HG03066 (cell line): ENCODE measurements around the gene ASTN2.

Source experiments
- ATAC-seq: cut with Tn5 transposase; IDR thresholded peaks from one replicate; pipeline ENCODE4 v1.9.1; 2021; ENCODE audit warnings: low read depth; ENCODE audit not compliant: unreplicated experiment

The ASTN2 gene

DNA sequence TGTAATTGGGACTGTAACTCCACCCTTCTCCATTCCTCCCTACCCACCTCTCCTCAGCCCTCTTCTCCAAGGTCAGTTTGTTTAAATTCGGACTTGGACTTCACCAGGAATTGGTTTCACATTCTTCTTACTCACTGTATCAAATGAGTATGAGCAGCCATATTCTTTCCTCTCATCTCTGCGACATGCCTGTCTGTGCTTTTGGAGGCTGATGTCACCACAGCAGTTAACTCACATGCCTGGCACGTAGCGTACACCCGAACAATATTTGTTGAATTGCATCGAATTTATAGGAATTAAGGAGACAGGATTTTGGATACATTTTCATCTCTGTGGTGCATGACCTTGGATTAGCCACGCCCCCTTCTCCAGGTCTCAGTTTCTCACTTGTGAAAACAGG lies 291.1 kb downstream of the ASTN2 start:
- no peak for ATAC-seq

DNA sequence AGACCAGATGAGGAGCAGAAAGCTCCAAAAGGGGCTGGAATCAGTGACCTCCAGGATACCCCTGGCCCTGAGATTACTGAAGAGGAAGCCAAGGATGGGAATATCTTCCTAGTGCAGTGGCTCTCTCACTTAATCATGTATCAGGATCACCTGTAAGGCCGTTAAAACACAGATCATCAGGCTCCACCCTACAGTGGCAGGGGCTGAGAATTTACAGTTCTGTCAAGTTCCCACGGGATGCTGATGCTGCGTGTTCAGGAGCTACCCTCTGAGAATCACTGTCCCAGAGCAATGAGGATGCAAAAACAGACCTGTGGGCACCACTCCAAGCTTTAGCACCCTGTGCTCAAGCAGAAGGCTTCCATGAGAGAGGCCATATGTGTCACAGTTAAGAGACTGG lies 291.9 kb downstream of the ASTN2 start:
- ATAC-seq, result no peak

DNA sequence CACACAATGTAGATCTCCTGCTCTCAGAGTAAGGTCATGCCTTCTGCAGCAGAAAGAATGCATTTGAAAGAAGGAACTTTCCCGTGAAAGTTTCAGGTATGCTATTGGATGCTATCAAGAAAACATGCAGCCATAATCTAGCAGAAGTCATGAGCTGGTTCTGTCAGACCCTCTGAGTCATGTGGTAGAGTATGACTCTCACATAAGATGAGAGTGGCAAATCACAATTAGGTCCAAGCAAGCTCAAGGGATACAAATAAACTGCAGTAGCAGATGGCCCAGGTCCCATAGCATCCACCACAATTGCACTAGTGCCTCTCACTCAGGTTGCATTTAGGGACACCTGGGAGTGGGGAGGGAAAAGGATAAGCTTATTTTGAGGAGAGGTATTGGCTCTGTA lies 292.8 kb downstream of the ASTN2 start:
- no peak for ATAC-seq

DNA sequence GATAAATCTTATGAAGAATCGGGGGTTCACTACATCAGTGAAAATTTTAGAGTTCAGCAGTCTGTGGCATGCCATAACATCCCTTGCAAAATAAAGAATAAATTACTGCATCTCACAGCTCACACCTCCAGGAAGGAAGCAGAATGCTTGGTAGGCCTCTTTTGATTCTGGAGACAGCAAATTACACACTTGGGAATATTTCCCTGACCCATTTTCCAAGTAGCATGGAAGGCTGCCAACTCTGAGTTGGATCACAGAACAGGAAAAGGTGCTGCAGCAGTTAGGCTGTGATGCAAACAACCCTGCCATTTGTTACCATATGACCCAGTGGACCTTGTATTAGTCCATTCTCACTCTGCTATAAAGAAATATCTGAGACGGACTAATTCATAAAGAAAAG lies 293.5 kb downstream of the ASTN2 start:
- ATAC-seq, result no peak

DNA sequence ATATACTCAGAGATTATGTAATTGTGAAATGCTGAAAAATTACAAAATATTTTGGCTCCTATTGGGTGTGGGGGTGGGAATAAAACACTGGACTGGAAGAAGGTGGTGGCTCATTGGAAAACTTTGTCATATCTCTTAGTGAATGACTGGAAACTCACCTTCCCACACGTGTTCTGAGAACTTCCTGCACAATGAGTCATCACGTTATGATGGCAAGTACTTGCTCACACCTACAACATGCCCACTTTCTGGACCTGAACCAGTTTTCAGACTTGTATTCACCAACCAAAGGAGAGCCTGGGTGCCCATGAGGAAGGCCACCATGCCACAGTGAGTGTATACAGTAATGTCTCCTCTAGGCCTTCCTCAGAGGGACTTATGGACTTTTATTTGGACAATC lies 294.8 kb downstream of the ASTN2 start:
- ATAC-seq, result no peak

DNA sequence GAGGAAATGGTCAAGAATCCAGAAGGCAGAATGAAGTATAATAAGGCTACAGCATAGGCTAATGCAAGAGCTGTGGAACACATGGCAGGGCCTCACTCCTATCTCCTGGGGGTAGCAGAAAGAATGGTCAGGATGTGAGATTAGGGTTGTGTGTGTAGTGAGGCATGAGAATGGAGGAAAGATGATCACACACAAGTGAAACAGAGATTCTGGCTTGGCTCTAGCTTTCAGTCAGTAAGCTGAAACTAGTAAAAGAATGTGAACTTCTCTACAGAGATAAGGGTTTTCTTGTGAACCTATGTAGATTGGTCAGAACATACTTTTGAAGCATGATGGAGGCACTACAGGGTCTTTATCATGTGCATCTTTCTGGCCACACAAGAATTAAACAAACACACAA lies 298.8 kb downstream of the ASTN2 start:
- no peak for ATAC-seq

DNA sequence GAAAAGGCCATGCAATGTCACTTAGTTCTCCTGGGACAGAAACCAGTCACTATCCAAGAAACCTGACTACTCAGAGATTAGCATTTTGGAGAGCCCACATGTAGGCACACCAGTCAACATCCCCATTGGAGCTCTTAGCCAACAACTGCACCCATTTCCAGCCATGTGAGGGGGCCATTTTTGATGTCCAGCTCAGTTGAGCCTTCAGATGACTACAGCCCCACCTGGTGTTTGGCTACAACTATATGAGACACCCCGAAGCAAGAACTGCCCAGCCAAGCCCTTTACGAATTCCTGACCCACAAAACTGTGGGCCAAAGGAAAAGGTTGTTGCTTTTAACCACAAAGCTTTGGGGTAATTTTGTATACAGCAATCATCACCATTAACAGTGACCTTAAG lies 300.1 kb downstream of the ASTN2 start:
- ATAC-seq, result no peak

DNA sequence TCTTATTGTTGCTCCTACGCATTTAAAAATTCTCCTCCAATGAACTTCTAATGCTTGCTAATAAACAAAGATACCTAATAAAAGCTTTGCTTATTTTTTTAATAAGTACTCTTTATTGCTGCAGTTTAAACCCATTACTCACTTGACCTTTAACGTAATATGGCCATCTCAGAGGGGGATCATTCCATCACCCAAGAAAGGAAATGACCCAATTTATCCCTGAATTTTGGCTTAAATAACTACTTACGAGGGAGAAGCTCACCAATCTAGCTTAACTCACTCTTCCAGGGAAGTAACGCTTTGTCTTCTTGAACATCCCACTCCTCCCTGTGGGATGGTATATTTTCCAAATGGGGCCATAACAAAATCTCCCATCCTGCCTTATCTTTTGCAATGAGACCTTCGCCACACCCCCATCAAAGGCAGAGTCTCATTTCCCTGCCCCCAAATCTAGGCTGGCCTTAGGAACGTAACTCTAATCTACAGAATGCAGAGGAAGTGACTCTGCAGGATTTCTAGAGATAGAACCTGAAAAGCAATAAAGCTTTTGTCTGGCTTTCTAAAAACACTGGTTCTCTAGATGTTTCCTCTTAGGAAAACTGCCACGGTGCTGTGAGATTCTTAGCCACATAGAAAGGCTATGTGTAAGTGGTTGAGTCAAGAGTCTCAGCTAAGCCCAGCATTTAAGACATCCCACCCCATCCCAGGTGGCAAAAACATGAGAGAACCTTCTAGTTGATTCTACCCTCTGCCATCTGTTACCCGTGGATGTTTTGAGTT lies 310.0 kb downstream of the ASTN2 start:
- ATAC-seq, result no peak

DNA sequence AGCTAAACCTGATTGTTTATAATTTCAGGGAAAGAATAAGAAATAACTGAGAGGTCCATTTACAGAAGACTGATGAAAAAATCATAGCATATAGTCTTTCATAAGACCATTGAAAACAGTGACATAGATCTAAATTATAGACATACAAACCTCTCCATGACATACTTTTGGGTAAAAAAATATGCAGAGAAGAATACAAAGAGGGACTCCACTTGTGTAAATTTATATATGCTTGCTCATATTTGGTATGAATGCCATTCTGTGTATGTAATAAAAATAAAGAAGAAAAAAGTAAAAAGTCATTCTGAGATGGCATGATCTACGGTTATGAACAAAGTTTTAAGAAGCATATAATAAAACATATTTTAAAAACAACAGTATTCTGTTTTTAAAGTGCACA lies 310.7 kb downstream of the ASTN2 start:
- ATAC-seq, result no peak

DNA sequence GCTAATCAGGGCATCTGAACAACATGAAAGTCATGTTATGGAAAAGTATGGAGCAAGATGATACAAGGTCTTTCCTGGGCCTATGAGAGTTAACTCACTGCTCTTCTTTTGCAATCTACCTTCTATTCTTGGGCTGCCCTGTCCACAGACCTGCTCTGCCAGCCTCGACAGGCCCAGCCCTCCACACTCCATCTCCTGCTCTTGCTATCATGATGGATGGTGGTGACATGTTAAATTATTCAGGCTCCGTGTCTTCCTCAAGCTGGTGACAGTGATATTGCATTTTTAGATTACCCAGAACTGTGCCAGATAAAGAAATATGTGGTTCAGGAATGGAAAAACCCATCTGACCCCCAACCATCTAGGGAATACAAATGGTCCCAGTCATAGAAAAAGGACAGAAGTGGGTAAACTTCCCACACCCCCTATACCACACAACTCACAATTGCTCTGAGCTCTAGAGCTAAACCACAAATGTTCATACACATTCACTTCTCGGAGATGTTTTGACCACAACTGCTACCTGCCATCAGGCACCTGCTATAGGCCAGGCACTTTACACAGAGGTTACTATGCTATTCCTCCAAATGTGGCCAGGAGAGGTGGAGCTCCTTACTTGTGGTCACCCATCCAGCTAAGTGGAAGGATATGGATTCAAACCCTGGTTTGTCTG lies 311.3 kb downstream of the ASTN2 start:
- no peak for ATAC-seq

DNA sequence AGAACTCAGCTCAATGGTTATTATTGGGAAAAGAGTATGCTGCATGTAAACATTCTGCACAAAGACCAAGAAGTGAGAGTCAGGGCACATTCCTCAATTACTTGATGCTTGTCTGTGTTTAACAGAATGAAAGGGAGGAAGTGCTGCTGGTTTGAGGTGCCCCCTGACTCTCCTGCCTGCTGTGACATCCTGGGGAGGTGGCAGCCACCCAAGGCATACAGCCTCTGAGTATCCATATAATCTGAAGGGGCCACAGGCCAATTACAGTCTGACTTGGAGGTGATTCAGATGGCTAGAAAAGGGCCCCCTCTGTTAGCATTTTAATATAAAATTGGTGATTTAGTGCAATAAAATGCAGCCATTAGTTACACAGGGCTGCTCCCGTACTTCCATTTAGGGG lies 313.8 kb downstream of the ASTN2 start:
- ATAC-seq, result no peak

DNA sequence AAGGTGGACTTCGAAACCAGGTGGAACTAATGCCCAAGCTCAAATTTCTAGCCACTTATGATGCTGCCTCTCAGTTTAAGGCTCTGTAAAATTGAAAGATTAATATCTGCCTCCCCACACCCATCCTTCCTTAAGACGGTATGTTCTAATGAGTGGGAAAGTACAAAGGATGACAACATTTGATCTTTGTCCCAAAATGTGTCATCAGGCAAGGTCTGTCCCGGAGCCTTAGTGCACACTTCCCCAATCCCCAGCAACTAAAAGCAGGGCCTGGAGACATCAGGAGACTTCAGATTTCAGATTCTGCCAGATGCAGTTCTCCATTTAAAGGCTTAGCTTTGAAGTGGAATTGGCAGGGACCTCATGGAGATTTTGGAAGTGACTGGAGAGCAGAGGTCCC lies 316.5 kb downstream of the ASTN2 start:
- no peak for ATAC-seq

DNA sequence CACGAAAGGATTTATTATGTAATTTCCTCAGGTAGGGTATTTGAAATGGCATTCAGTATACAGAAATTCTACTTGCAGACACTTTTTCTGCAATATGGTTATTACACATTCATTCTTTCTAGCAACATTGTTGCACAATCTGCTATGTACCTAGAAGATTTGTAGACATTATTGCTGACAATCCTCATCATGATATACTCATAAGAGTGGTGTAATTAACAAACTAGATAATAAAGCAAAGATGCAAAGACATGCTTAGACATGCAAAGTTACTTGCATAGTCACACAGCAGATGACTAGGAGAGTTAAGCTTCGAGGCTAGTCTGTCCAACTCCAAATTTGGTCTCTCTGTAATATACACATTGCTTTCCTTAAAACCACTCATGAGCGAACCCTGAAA lies 317.1 kb downstream of the ASTN2 start:
- no peak for ATAC-seq

DNA sequence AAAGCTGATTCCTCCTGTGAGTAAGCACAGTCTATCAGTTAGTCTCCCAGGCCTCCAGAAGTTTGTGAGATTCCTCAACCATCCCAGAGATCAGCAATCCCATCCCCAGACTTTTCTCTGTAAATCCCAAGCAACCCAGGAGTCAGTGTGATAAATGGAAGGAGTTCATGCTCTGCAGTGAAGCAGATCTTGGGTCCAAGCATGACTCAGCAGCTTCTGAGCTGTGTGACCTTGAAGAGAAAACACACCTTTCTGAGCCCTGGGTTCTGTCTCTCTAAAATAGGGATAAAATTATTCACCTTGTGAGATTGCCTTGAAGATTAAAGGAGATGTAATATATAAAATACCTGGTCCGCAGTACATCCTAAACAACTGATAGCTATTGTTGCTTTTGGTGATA lies 318.7 kb downstream of the ASTN2 start:
- no peak for ATAC-seq

DNA sequence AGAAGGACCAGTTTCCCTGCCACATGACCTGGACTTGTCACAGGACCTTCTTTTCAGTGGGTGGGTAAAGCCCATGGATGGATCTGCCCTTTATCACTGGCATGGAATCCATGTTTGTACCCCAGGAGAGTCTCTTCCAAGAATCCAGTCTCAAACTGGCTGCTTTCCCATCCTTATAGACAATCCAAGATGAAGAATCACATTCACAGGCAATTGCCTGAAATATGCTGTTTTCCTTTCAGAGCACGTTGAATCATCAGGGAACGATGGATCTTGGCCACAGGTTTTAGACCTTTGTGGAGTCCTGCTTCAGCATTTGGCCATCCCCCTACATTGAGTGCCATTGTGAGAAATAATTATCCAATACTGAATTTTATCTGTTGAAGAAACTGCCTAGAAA lies 319.8 kb downstream of the ASTN2 start:
- ATAC-seq, result no peak

DNA sequence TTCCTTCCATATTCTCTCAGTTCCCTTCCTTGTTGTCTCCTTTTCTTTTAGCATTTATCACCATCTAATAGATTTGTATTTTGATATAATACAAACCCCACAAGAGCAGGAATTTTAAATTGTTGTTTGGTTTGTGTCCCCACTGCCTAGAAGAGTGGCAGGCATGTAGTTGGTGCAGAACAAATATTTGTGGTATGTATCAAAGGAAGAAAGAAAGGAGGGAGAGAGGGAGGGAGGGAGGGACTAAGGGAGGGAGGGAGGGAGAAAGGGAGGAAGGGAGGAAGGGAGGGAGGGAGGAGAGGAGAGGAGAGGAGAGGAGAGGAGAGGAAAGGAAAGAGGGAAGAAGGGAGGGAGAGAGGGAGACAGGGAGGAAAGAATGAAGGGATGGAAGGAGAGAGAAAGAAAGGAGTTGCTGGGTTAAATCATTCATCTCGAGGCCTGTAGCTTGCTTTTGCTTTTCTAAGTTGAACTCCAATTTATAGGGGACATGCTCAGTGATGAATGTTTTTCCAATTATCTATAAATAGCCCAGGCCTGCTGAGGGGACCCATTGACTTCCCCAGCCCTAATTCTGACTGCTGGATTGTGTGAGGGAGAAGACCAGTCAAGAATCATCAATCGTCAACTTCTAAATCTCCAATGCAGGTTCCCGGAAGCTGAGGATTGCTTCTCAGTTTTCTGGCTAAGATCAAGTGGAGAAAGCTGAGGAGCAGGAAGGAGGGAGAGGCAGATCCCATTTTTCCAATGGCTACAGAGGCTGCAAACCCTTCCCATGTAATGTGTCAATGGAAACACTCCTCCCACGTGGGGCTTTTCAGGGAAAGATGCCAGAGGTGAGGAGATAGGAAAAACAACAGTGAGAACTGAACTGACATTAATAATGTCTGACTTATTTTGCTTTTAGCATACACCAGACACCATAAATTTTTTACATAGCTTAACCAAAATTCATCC lies 320.7 kb downstream of the ASTN2 start:
- ATAC-seq, result no peak

DNA sequence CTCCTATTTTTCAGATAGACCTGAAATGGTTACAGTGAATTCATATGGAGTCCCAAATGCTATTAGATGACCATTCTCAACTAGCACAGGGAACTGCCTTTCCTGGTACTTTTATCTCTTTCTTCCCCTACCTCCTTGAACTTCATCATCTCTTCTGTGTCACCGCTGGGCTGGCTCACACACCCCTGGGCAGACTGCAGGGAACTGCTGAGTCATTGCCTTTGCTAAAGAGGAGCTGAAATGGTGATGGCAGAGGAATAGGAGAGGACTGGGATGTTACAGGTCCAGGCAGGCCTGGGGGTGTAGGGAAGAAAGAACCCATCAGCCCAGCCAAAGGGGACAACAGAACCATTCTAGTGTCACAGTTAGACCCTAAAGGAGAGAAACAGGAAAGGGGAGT lies 322.3 kb downstream of the ASTN2 start:
- no peak for ATAC-seq

DNA sequence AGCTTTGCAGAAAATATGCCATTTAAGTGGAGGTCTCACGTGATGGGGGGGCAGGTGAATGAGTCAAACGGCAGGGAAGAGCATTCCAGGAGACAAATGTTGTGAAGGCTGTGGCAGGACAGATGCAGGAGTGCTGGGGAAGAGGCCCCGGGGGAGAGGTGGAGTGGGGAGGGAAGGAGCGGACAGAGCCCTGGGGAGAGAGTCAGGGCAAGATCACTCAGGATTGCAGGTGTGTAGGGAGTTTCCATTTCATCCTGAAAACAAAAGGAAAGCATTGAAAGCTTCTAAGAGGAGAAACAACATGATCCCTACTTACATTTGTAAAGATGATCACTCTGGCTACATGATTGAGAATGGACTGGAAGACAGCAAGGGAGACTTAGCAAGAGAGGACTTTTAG lies 323.3 kb downstream of the ASTN2 start:
- ATAC-seq, result no peak

DNA sequence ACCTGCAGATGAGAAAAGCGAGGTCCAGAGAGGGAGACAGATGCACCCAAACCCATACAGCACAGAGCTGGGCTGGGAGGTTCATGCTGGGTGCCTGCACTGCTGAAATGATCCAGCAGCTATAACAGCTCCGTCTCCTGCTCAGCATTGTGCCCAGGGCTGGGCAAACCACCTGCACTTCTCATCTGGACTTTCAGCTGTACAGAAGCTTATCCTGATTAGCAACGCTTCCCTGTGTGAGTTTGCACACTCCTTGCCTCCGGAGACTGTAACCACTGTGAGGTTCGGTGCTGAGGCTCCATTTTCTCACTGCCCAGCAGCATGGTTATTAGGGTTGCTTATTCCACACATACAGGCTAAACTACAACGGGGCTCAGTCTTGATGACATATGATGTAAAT lies 326.1 kb downstream of the ASTN2 start:
- ATAC-seq, result no peak

DNA sequence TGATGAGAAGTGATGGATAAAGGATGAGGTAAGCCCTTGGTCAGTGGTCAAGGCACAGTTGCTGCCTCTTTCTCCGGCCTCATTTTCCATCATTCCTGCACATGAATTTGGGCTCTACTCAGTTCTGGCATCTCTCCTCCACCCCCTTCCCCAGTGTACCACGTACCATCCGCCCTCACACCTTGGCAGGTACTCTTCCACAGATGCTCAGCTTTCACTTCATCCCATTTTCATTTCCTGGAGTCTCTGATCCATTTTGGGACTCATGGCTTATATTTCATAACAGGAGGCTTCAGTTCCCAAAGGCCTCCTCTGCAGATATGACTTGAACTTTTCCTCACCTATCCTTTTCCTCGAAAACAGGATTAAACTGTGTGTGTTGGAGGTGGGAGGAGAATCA lies 326.7 kb downstream of the ASTN2 start:
- ATAC-seq, result no peak

DNA sequence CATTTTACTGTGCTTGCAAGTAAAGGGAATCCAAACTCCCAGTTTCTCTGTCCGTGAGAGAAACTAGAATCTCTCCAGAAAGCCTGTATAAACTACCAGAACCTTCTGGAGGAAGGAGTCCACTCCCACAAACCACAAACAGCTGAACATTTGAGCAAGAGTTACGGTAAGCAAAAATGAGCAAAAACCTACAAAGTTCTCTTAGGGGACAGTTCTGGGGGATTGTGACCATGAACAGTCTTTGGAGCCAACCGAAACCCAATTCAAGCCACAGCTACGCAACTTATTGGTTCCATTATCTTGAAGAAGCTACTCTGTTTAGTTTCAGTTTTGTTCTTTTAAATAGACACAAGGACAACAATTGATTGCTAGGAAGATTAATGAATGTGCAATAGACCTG lies 330.6 kb downstream of the ASTN2 start:
- ATAC-seq, result no peak
